ENCODE measurements around the gene ZNFX1. TPM values are rescaled to one million over a fixed set of nuclear protein-coding genes. Genes with fewer than 3 reads are reported as not detected.
A peak's percentile ranks its signal among the peaks of the same experiment; 100 is the strongest.
"Not testable (repeated sequence)": the region's sequence is repeated elsewhere in the genome, so short reads cannot be mapped to it uniquely, and the experiment has no call there.

The ZNFX1 gene
- total and polyA plus RNA-seq, 4 donors: 10.4 to 59.4 (median 35.5) TPM

DNA sequence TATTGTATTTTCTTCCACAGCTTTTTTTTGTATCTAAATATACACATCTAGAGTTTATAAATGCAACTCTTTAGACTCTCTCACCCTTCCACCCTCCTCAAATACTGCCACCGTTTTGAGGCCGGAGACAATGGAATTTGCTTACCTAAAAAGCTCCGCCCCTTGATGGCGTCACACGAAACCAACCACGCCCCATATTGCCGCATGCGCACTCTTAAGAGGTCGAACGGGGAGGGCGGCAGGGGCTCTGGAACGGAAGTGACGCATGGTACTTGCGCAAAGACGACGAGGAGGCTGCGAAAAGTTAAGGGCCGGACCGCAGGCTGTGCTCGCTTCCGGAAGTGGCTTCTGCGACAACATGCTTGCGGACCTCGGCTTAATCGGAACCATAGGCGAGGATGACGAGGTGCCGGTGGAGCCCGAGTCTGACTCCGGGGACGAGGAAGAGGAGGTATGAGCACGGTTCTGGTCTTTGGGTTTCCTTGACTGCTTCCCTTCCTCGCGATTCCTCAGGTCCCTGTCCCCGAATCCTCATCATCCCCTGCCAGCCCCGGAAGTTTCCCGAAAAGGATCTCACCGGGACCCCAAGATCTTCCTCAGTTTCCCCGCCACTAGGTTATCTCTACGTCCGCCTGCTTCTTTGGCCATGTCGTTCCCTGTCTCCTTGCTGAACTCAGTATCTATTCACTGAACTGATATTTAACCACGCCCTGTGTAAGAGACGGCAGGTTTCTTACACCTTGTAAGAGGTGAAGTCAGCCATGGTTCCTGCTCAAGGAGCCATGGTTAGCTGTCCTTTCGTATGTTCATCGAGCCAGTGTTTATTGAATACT is 58.5 kb downstream of the ZNFX1 start, which contains the start of gene DDX27:
Gene DDX27, plus strand, starts transcription at position 326 of the 833 bp plus-strand sequence. Its CDS starts 33 bp downstream, at position 359.
- peak; percentile 98 for DNase-seq
- 0 to 1% methylated on average over 46 of the region's 46 CpGs for WGBS, 2 donors
- Histone ChIP-seq H3K27ac (ENCODE audit: low read depth in 1 of 2, low read length in 2 of 2) (peak within 1 kb of the TSS in 1 of 2 donors; percentile 74), H3K27me3 (ENCODE audit: control insufficient read depth in 1 of 2, insufficient read depth in 2 of 2, low read length in 1 of 2) (no peaks in the 10 kb centered on the region), H3K4me1 (ENCODE audit: control insufficient read depth in 1 of 2, insufficient read depth in 2 of 2, low read length in 2 of 2) (peaks cover 0 to 2% of the 10 kb centered on the region in 2 donors), H3K4me3 (ENCODE audit: low read length in 2 of 2) (peak within 1 kb of the TSS; percentile 84), H3K9me3 (ENCODE audit: control insufficient read depth, low read length) (no peaks in the 10 kb centered on the region), H3K36me3 (ENCODE audit: control insufficient read depth in 1 of 2, insufficient read depth in 2 of 2, low read length in 1 of 2) (peaks cover 5 to 10% of the 10 kb centered on the region in 2 donors)
- ATAC-seq (ENCODE audit: low FRiP score): peak; percentile 97
- intact Hi-C loops (cut with DNase I): no loop called here

DNA sequence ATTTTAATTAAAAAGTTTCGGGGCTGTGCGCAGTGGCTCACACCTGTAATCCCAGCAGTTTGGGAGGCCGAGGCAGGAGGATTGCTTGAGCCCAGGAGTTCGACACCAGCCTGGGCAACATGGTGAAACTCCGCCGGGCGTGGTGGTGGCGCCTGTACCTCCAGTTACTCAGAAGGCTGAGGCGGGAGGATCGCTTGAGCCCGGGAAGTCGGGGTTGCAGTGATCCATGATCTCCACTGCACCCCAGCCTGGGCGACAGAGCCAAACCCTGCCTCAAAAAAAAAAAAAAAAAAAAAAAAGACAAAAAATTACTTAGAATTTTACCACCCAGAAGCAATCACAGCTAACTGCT is 59.1 kb downstream of the ZNFX1 start:
- DNase-seq; H3K27me3 ChIP-seq (ENCODE audit: control insufficient read depth in 1 of 2, insufficient read depth in 2 of 2, low read length in 1 of 2); H3K4me1 ChIP-seq (ENCODE audit: control insufficient read depth in 1 of 2, insufficient read depth in 2 of 2, low read length in 2 of 2); intact Hi-C loops (cut with DNase I); H3K27ac ChIP-seq (ENCODE audit: low read depth in 1 of 2, low read length in 2 of 2); H3K36me3 ChIP-seq (ENCODE audit: control insufficient read depth in 1 of 2, insufficient read depth in 2 of 2, low read length in 1 of 2); ATAC-seq (ENCODE audit: low FRiP score); H3K4me3 ChIP-seq (ENCODE audit: low read length in 2 of 2); H3K9me3 ChIP-seq (ENCODE audit: control insufficient read depth, low read length): not testable (repeated sequence)
- 57 to 61% methylated on average over 13 of the region's 13 CpGs for WGBS, 2 donors

- H3K36me3 ChIP-seq (ENCODE audit: control insufficient read depth in 1 of 2, insufficient read depth in 2 of 2, low read length in 1 of 2): no peaks in the 10 kb centered on the region
- ATAC-seq (ENCODE audit: low FRiP score) (peak; percentile 71), DNase-seq (peak; percentile 95 to 99)
- 11 to 13% methylated on average over 11 of the region's 11 CpGs for WGBS, 2 donors
- H3K4me3 ChIP-seq (ENCODE audit: low read length in 2 of 2): no peak overlapping the region
- H3K27me3 ChIP-seq (ENCODE audit: control insufficient read depth in 1 of 2, insufficient read depth in 2 of 2, low read length in 1 of 2): no peaks in the 10 kb centered on the region
- no peaks in the 10 kb centered on the region for H3K9me3 ChIP-seq (ENCODE audit: control insufficient read depth, low read length)
- intact Hi-C loops (cut with DNase I): loop anchor here in 1 of 2 donors (1.0 kb wide), 1 partner anchor 84 kb away; no protein-coding TSS in a partner anchor
- no peak overlapping the region for H3K27ac ChIP-seq (ENCODE audit: low read depth in 1 of 2, low read length in 2 of 2)
- H3K4me1 ChIP-seq (ENCODE audit: control insufficient read depth in 1 of 2, insufficient read depth in 2 of 2, low read length in 2 of 2): peaks cover 0 to 2% of the 10 kb centered on the region in 2 donors
These were observed 60.8 kb downstream of the ZNFX1 start for GRCh38 chr20:49216991-49217578.

- intact Hi-C loops (cut with DNase I): loop anchor here in 1 of 2 donors (2.0 kb wide), 1 partner anchor 82 kb away; no protein-coding TSS in a partner anchor
- 90 to 92% methylated on average over 3 of the region's 3 CpGs for WGBS, 2 donors
- ATAC-seq (ENCODE audit: low FRiP score) (no peak), DNase-seq (no peak)
- Histone ChIP-seq H3K4me1 (ENCODE audit: control insufficient read depth in 1 of 2, insufficient read depth in 2 of 2, low read length in 2 of 2) (peaks cover 0 to 2% of the 10 kb centered on the region in 2 donors), H3K27ac (ENCODE audit: low read depth in 1 of 2, low read length in 2 of 2) (no peak overlapping the region), H3K27me3 (ENCODE audit: control insufficient read depth in 1 of 2, insufficient read depth in 2 of 2, low read length in 1 of 2) (no peaks in the 10 kb centered on the region), H3K36me3 (ENCODE audit: control insufficient read depth in 1 of 2, insufficient read depth in 2 of 2, low read length in 1 of 2) (no peaks in the 10 kb centered on the region), H3K9me3 (ENCODE audit: control insufficient read depth, low read length) (no peaks in the 10 kb centered on the region), H3K4me3 (ENCODE audit: low read length in 2 of 2) (no peak overlapping the region)
These were observed 62.6 kb downstream of the ZNFX1 start for GRCh38 chr20:49215232-49215631.

DNA sequence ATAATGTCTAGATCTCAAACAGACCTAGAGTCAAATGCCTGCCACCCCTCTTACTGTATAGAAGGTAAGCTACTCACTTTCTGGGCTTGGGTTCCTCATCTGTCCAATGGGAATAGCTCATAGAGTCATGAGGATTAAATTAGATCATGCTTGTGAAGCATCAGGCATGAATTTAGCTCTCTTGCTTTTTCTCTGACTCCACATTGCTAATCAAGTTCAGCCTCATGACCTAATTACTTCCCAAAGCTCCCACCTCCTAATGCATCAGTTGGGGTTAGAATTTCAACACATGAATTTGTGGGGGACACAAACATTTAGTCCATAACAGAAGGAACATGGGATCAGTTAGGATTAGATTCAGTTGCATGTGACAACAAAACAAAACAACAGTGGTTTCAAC is 63.3 kb downstream of the ZNFX1 start:
- DNase-seq (no peak), ATAC-seq (ENCODE audit: low FRiP score) (no peak)
- H3K27ac ChIP-seq (ENCODE audit: low read depth in 1 of 2, low read length in 2 of 2): no peak overlapping the region
- H3K36me3 ChIP-seq (ENCODE audit: control insufficient read depth in 1 of 2, insufficient read depth in 2 of 2, low read length in 1 of 2): no peaks in the 10 kb centered on the region
- H3K4me3 ChIP-seq (ENCODE audit: low read length in 2 of 2): no peak overlapping the region
- no peaks in the 10 kb centered on the region for H3K27me3 ChIP-seq (ENCODE audit: control insufficient read depth in 1 of 2, insufficient read depth in 2 of 2, low read length in 1 of 2)
- no peaks in the 10 kb centered on the region for H3K9me3 ChIP-seq (ENCODE audit: control insufficient read depth, low read length)
- intact Hi-C loops (cut with DNase I): loop anchor here in 1 of 2 donors (2.0 kb wide), 1 partner anchor 82 kb away; no protein-coding TSS in a partner anchor
- no peaks in the 10 kb centered on the region for H3K4me1 ChIP-seq (ENCODE audit: control insufficient read depth in 1 of 2, insufficient read depth in 2 of 2, low read length in 2 of 2)

DNA sequence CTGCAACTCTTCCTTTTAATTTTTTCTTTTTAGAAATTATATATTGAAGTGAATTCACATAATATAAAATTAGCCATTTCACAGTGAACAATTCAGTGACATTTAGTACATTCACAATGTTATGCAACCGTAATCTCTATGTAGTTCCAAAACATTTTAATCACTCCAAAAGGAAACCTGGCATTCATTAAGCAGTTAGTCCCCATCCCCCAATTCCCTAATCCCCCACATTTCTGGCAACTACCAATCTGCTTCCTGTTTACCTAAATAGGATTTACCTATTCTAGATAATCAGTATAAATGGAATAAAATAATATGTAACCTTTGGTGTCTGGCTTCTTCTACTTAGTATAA is 67.1 kb downstream of the ZNFX1 start:
- intact Hi-C loops (cut with DNase I): no loop called here

DNA sequence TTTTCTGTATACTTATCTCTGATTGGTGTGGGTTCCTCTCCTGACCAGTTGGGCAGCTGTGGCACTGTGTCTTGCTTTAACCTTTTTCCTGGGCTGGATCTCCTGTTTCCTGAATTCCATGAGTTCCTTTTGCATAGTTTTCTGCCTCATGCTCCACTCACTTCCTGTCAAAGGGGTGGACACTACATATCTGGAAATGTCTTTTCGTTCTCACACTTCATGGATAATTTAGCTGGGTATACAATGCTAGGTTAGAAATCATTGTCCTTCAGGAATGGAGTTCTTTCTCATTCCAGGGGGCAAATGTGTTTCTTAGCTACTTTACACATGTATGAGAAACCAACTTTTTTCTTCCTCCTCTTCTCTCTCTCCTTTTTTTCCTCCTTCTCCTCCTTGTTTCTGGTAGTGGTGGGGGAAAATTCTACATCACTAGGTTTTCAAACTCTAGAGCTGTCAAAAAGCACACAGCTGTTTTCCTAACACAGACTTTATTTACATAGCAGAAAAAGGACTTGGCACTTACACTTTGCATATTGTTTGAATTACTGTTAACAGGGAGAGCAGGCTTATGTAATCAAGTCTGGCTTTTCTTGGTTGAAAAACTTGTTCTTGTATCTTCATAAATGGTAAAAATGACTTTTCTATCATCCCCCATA is 67.6 kb downstream of the ZNFX1 start:
- Histone ChIP-seq H3K9me3 (ENCODE audit: control insufficient read depth, low read length) (no peaks in the 10 kb centered on the region), H3K4me1 (ENCODE audit: control insufficient read depth in 1 of 2, insufficient read depth in 2 of 2, low read length in 2 of 2) (no peaks in the 10 kb centered on the region), H3K27ac (ENCODE audit: low read depth in 1 of 2, low read length in 2 of 2) (no peak overlapping the region), H3K27me3 (ENCODE audit: control insufficient read depth in 1 of 2, insufficient read depth in 2 of 2, low read length in 1 of 2) (no peaks in the 10 kb centered on the region), H3K36me3 (ENCODE audit: control insufficient read depth in 1 of 2, insufficient read depth in 2 of 2, low read length in 1 of 2) (no peaks in the 10 kb centered on the region), H3K4me3 (ENCODE audit: low read length in 2 of 2) (no peak overlapping the region)
- ATAC-seq (ENCODE audit: low FRiP score) (no peak), DNase-seq (no peak)
- WGBS, 2 donors: 61 to 80% methylated on average over 1 of the region's 1 CpG
- intact Hi-C loops (cut with DNase I): no loop called here

More for the DNA sequence above, 67.1 kb downstream of the ZNFX1 start:
- Histone ChIP-seq H3K4me3 (ENCODE audit: low read length in 2 of 2) (no peak overlapping the region), H3K4me1 (ENCODE audit: control insufficient read depth in 1 of 2, insufficient read depth in 2 of 2, low read length in 2 of 2) (no peaks in the 10 kb centered on the region), H3K27ac (ENCODE audit: low read depth in 1 of 2, low read length in 2 of 2) (no peak overlapping the region), H3K9me3 (ENCODE audit: control insufficient read depth, low read length) (no peaks in the 10 kb centered on the region), H3K36me3 (ENCODE audit: control insufficient read depth in 1 of 2, insufficient read depth in 2 of 2, low read length in 1 of 2) (no peaks in the 10 kb centered on the region), H3K27me3 (ENCODE audit: control insufficient read depth in 1 of 2, insufficient read depth in 2 of 2, low read length in 1 of 2) (no peaks in the 10 kb centered on the region)
- no peak for DNase-seq
- WGBS, 2 donors: 14 to 32% methylated on average over 1 of the region's 1 CpG
- no peak for ATAC-seq (ENCODE audit: low FRiP score)

DNA sequence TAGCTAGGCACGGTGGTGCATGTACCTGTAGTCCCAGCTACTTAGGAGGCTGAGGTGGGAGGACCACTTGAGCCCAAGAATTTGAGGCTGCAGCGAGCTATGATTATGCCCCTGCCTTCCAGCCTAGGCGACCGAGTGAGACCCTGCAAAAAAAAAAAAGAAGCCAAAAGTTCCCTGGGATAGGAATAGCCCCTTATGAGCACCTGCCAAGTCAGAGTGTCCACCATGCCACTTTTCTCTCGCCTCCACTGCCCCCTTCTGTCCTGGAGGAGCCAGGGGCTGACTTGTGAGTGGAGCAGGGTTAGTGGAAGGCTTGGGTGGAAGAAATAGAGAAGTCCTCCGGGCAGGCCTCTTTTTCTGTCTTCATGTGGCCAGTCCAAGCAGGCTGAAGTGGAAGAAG is 70.8 kb downstream of the ZNFX1 start:
- intact Hi-C loops (cut with DNase I): no loop called here
- no peaks in the 10 kb centered on the region for H3K36me3 ChIP-seq (ENCODE audit: control insufficient read depth in 1 of 2, insufficient read depth in 2 of 2, low read length in 1 of 2)
- H3K4me1 ChIP-seq (ENCODE audit: control insufficient read depth in 1 of 2, insufficient read depth in 2 of 2, low read length in 2 of 2): no peaks in the 10 kb centered on the region
- H3K9me3 ChIP-seq (ENCODE audit: control insufficient read depth, low read length): no peaks in the 10 kb centered on the region
- WGBS, 2 donors: 87 to 91% methylated on average over 6 of the region's 6 CpGs
- H3K27me3 ChIP-seq (ENCODE audit: control insufficient read depth in 1 of 2, insufficient read depth in 2 of 2, low read length in 1 of 2): no peaks in the 10 kb centered on the region
- ATAC-seq (ENCODE audit: low FRiP score): no peak
- no peak overlapping the region for H3K27ac ChIP-seq (ENCODE audit: low read depth in 1 of 2, low read length in 2 of 2)
- H3K4me3 ChIP-seq (ENCODE audit: low read length in 2 of 2): no peak overlapping the region
- peak in 1 of 2 donors; percentile 24 for DNase-seq

Measured in aorta (tissue), 5 donors.